Activated T-cell treated with anti-CD3 and anti-CD28 coated beads, Interleukin-2, amount 50 U/mL, for 72 hours (primary cell): ENCODE data around the gene PDE7B. TPM values are rescaled to one million over a fixed set of nuclear protein-coding genes. Genes with fewer than 3 reads are reported as not detected.
"Not testable (repeated sequence)": the region's sequence is repeated elsewhere in the genome, so short reads cannot be mapped to it uniquely, and the experiment has no call there.

ENCODE experiments used
- ATAC-seq, 2 donors: fragments of 150-1000 bp; cut with Tn5 transposase; replicated peaks in 1 of 2; 2 replicates each; pipeline ENCODE4 v1.10.0; 2021; ENCODE audit warnings: moderate library complexity in 2 of 2, mild to moderate bottlenecking in 1 of 2
- DNase-seq, 2 donors: peaks; one replicate each; pipeline ENCODE4 v3.0.0; 2021 to 2022; ENCODE audit warnings: mixed read lengths in 1 of 2
- H3K27ac Mint-ChIP-seq: one replicate; pipeline ENCODE4 v1.8.0; 2022; ENCODE audit warnings: mild to moderate bottlenecking, moderate library complexity, mixed read lengths
- H3K27me3 Mint-ChIP-seq: one replicate; pipeline ENCODE4 v1.8.0; 2022; ENCODE audit warnings: low read depth, mixed read lengths
- H3K36me3 Mint-ChIP-seq, 2 donors: one replicate each; pipeline ENCODE4 v1.8.0; 2022; ENCODE audit warnings: mixed read lengths in 2 of 2, mild to moderate bottlenecking in 1 of 2; ENCODE audit not compliant: insufficient read depth in 2 of 2
- H3K4me1 Mint-ChIP-seq: one replicate; pipeline ENCODE4 v1.8.0; 2022; ENCODE audit warnings: low read depth, mixed read lengths
- H3K4me3 Mint-ChIP-seq, 2 donors: one replicate each; pipeline ENCODE4 v1.8.0; 2022; ENCODE audit warnings: mild to moderate bottlenecking in 2 of 2, mixed read lengths in 2 of 2, moderate library complexity in 2 of 2
- H3K9me3 Mint-ChIP-seq, 2 donors: one replicate each; pipeline ENCODE4 v1.8.0; 2022; ENCODE audit warnings: mixed read lengths in 2 of 2
- total RNA-seq, 2 donors: library from RNA; stranded (reverse); gene quantifications; one replicate each; pipeline ENCODE4 v1.2.3, GENCODE V29; 2022

Gene PDE7B
- total RNA-seq, 2 donors from 2014 or later: 1.00 to 4.2 TPM

- H3K36me3 Mint-ChIP-seq: peaks cover 0 to 3% of the 10 kb centered on the region in 2 donors
- H3K4me1 Mint-ChIP-seq: peaks cover 42% of the 10 kb centered on the region
- ATAC-seq (peak; percentile 83 to 85), DNase-seq (peak in 1 of 2 donors; percentile 21)
- peak overlapping the region; percentile 54 for H3K27ac Mint-ChIP-seq
- no peaks in the 10 kb centered on the region for H3K9me3 Mint-ChIP-seq
- no peaks in the 10 kb centered on the region for H3K27me3 Mint-ChIP-seq
- H3K4me3 Mint-ChIP-seq: peak overlapping the region; percentile 23 to 50
Observed at GRCh38 chr6:135854799-135855198, 3.3 kb downstream of the PDE7B start.

DNA sequence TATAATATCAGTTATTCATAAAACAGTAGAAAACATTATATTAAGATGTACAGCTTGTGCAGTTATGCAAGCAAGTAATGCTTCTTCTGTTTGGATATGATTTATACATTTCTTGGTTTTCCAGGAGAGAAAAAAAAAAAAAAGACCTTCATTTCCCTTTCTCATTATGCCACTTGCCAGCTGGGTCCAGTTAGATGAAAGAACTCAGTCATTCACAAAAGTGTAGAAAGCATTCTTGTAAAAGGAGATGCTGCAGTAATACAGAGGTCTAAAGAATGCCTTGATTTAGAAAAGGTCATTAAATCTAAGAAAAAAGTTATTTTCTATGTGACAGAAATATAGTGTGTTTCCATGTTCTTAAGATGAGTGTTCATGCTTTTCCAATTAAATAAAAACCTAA, 7.4 kb downstream of the PDE7B start:
- Mint-ChIP-seq H3K27me3 (no peaks in the 10 kb centered on the region), H3K9me3 (no peaks in the 10 kb centered on the region), H3K36me3 (no peaks in the 10 kb centered on the region), H3K27ac (no peak overlapping the region), H3K4me3 (no peak overlapping the region), H3K4me1 (peaks cover 19% of the 10 kb centered on the region)
- DNase-seq (no peak), ATAC-seq (no peak)

DNA sequence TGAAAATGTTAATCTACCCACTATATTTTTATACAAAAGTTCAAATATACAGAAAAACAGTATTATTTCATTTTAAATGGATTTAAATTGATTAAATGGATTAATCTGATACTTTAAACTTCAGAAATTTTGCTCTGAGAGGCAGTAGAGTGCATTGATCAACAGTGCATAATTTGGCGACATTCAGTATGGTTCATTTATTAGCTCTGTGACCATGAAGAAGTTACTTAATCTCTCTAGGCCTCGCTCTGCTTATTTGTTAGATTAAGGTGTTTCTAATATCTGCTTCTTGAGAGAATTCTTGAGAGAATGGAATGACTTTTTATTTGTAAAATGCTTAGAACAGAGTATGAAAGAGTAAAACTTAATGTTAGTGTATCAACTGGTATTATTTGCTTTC, 8.9 kb downstream of the PDE7B start:
- H3K4me3 Mint-ChIP-seq: no peak overlapping the region
- no peak overlapping the region for H3K27ac Mint-ChIP-seq
- H3K27me3 Mint-ChIP-seq: no peaks in the 10 kb centered on the region
- peaks cover 0 to 2% of the 10 kb centered on the region in 2 donors for H3K9me3 Mint-ChIP-seq
- H3K4me1 Mint-ChIP-seq: peaks cover 8% of the 10 kb centered on the region
- no peak for ATAC-seq
- no peak for DNase-seq
- peaks cover under 1 to 3% of the 10 kb centered on the region in 2 donors for H3K36me3 Mint-ChIP-seq

DNA sequence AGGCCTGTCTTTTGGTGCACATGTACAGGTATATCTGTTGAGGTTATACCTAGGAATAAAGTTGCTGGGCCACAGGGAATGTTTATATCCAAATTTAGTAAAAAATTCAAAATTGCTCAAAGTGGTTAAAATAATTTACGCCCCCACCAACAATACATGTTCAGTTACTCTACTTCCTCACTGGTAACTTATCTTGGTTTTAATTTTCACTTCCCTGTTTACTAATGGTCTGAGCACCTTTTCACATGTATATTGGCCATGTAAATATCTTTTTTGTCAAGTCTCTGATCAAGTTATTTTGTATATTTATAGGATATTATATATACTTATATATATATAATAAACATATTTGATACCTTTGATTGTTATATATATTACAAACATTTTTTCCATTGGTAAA, 9.7 kb downstream of the PDE7B start:
- Mint-ChIP-seq H3K27me3 (no peaks in the 10 kb centered on the region), H3K27ac (no peak overlapping the region), H3K4me1 (no peaks in the 10 kb centered on the region), H3K4me3 (no peak overlapping the region), H3K36me3 (peaks cover 2 to 5% of the 10 kb centered on the region in 2 donors), H3K9me3 (peaks cover 0 to 2% of the 10 kb centered on the region in 2 donors)
- DNase-seq (no peak), ATAC-seq (no peak)

- H3K27me3 Mint-ChIP-seq, H3K4me1 Mint-ChIP-seq, H3K4me3 Mint-ChIP-seq, DNase-seq, ATAC-seq, H3K27ac Mint-ChIP-seq, H3K9me3 Mint-ChIP-seq, H3K36me3 Mint-ChIP-seq: not testable (repeated sequence)
Observed at GRCh38 chr6:135864929-135865328, 13.4 kb downstream of the PDE7B start.

DNA sequence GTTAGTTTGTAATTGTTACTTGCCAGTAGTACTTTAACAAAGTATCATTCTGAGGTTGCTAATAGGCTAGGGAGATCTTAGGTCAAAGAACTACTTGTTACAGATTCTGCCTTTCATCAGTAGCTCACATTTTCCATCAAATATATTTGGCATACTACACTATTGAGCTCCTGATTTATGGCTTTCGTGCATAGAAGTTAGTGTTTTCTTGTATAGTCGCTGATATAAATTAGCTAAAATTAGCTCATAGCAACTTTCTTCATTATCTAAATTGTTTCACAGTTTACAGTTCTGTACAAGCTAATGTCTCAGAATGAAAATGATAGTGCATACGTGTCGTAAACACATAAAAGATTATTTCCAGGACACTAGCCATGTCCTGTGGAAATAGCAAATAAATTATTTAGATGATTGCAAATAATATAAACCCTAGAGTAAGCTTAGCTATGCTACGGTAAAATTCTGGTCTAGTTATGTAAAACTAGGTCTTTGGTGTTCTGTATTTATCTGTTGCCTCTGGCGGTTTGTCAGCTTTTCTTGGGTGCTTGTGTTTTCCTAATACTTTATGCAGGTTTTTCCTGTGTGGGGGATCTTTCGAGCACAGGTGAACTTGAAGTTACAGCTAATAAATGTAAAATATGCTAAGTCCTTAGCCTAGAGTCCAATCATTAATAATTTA, 15.1 kb downstream of the PDE7B start:
- H3K4me1 Mint-ChIP-seq: peaks cover 23% of the 10 kb centered on the region
- peaks cover 2 to 5% of the 10 kb centered on the region in 2 donors for H3K36me3 Mint-ChIP-seq
- H3K27ac Mint-ChIP-seq: no peak overlapping the region
- no peaks in the 10 kb centered on the region for H3K27me3 Mint-ChIP-seq
- H3K9me3 Mint-ChIP-seq: peaks cover 0 to 2% of the 10 kb centered on the region in 2 donors
- ATAC-seq: no peak
- no peak overlapping the region for H3K4me3 Mint-ChIP-seq
- DNase-seq: no peak

DNA sequence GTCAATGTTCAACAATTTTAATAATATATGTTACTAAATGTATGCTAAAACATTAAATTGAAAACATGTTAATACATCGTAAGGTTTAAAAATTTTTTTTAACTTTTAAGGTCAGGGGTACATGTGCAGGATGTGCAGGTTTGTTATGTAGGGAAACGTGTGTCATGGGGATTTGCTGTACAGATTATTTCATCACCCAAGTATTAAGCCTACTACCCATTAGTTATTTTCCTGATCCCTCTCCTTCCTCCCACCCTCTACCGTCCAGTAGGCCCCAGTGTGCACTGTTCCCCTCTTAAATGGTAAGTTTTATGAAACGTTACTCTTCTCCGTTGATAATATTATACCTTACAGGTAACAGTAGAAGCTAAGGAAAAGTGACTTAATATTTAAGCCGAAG, 15.8 kb downstream of the PDE7B start:
- Mint-ChIP-seq H3K9me3 (peaks cover 0 to 2% of the 10 kb centered on the region in 2 donors), H3K27ac (no peak overlapping the region), H3K27me3 (no peaks in the 10 kb centered on the region), H3K4me1 (peaks cover 29% of the 10 kb centered on the region), H3K36me3 (peaks cover 2 to 5% of the 10 kb centered on the region in 2 donors), H3K4me3 (no peak overlapping the region)
- DNase-seq (no peak), ATAC-seq (no peak)

GRCh38 chr6:135869857-135870256, 18.4 kb downstream of the PDE7B start:
- no peak overlapping the region for H3K4me3 Mint-ChIP-seq

GRCh38 chr6:135870722-135871121, 19.2 kb downstream of the PDE7B start:
- Mint-ChIP-seq H3K27me3 (no peaks in the 10 kb centered on the region), H3K4me3 (no peak overlapping the region), H3K9me3 (no peaks in the 10 kb centered on the region), H3K27ac (no peak overlapping the region), H3K4me1 (peaks cover 31% of the 10 kb centered on the region), H3K36me3 (no peaks in the 10 kb centered on the region)
- ATAC-seq (no peak), DNase-seq (no peak)

More at GRCh38 chr6:135869857-135870256, 18.4 kb downstream of the PDE7B start:
- DNase-seq (peak in 1 of 2 donors; percentile 8), ATAC-seq (peak; percentile 84 to 90)
- no peaks in the 10 kb centered on the region for H3K27me3 Mint-ChIP-seq
- H3K36me3 Mint-ChIP-seq: peaks cover 2 to 5% of the 10 kb centered on the region in 2 donors
- H3K27ac Mint-ChIP-seq: no peak overlapping the region
- H3K4me1 Mint-ChIP-seq: peaks cover 29% of the 10 kb centered on the region
- peaks cover 0 to 2% of the 10 kb centered on the region in 2 donors for H3K9me3 Mint-ChIP-seq

- DNase-seq (no peak), ATAC-seq (no peak)
- Mint-ChIP-seq H3K36me3 (no peaks in the 10 kb centered on the region), H3K4me3 (no peak overlapping the region), H3K27ac (no peak overlapping the region), H3K4me1 (peaks cover 37% of the 10 kb centered on the region), H3K27me3 (no peaks in the 10 kb centered on the region), H3K9me3 (no peaks in the 10 kb centered on the region)
Observed at GRCh38 chr6:135871296-135871695, 19.8 kb downstream of the PDE7B start.

- DNase-seq (no peak), ATAC-seq (no peak)
- H3K9me3 Mint-ChIP-seq: no peaks in the 10 kb centered on the region
- H3K4me3 Mint-ChIP-seq: no peak overlapping the region
- no peaks in the 10 kb centered on the region for H3K36me3 Mint-ChIP-seq
- H3K27me3 Mint-ChIP-seq: no peaks in the 10 kb centered on the region
- peak overlapping the region; percentile 22 for H3K27ac Mint-ChIP-seq
- peaks cover 40% of the 10 kb centered on the region for H3K4me1 Mint-ChIP-seq
Observed at GRCh38 chr6:135871878-135872277, 20.4 kb downstream of the PDE7B start.

GRCh38 chr6:135875446-135875845, 23.9 kb downstream of the PDE7B start:
- Mint-ChIP-seq H3K4me1 (peaks cover 46% of the 10 kb centered on the region), H3K4me3 (no peak overlapping the region), H3K9me3 (no peaks in the 10 kb centered on the region), H3K36me3 (no peaks in the 10 kb centered on the region), H3K27me3 (no peaks in the 10 kb centered on the region), H3K27ac (no peak overlapping the region)
- DNase-seq: no peak
- no peak for ATAC-seq

DNA sequence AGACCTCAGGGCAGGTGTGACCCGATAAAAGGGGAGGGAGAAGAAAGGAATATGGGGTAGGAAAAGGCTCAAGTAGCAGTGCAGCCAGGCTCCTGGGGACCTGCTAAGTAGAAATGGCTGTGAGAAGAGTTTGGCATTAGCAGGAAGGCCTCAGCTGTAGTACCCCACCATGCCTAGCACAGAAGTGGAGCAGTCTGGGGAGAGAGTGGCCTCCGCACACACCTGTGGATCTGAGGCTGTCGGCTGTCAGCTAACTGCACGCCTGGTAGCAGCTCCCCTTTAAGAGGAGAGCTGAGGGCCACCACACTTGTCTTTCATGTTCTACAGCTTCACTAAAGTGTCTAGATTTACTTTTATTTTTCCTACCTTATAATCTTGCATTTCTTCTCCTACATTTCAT, 24.6 kb downstream of the PDE7B start:
- no peak for ATAC-seq
- H3K4me1 Mint-ChIP-seq: peaks cover 46% of the 10 kb centered on the region

GRCh38 chr6:135877666-135878065, 26.2 kb downstream of the PDE7B start:
- Mint-ChIP-seq H3K4me1 (peaks cover 51% of the 10 kb centered on the region), H3K36me3 (peaks cover 0 to 3% of the 10 kb centered on the region in 2 donors), H3K27ac (peak overlapping the region; percentile 67), H3K4me3 (no peak overlapping the region), H3K9me3 (no peaks in the 10 kb centered on the region), H3K27me3 (no peaks in the 10 kb centered on the region)
- no peak for DNase-seq
- ATAC-seq: no peak

More for the DNA sequence above, 24.6 kb downstream of the PDE7B start:
- H3K27me3 Mint-ChIP-seq: no peaks in the 10 kb centered on the region
- H3K9me3 Mint-ChIP-seq: no peaks in the 10 kb centered on the region
- peak in 1 of 2 donors; percentile 8 for DNase-seq
- H3K4me3 Mint-ChIP-seq: no peak overlapping the region
- H3K36me3 Mint-ChIP-seq: no peaks in the 10 kb centered on the region
- no peak overlapping the region for H3K27ac Mint-ChIP-seq
